WERI-Rb-1 (cell line): Measurements from ENCODE around the gene CAP2.

Source experiments
- DNase-seq: peaks from one replicate; pipeline ENCODE4 v3.0.0-alpha.2; 2020
- H3K27ac ChIP-seq: fragments of 250-450 bp; sonication (Bioruptor Pico); 2 replicates; pipeline ENCODE4 v1.5.1; 2020; ENCODE audit warnings: mild to moderate bottlenecking, moderate library complexity
- H3K27me3 ChIP-seq: fragments of 250-450 bp; sonication (Bioruptor Pico); 2 replicates; pipeline ENCODE4 v1.5.1; 2021; ENCODE audit warnings: mild to moderate bottlenecking, low read depth, moderate library complexity; ENCODE audit not compliant: insufficient read depth, severe bottlenecking
- H3K36me3 ChIP-seq: fragments of 250-450 bp; sonication (Bioruptor Pico); 2 replicates; pipeline ENCODE4 v1.5.1; 2020; ENCODE audit warnings: mild to moderate bottlenecking, moderate library complexity
- H3K4me3 ChIP-seq: 2 replicates; pipeline ENCODE4 v1.5.1; 2011; ENCODE audit warnings: low read depth, mild to moderate bottlenecking, control low read depth, low read length
- H3K9me3 ChIP-seq: fragments of 250-450 bp; sonication (Bioruptor Pico); 2 replicates; pipeline ENCODE4 v1.5.1; 2021; ENCODE audit warnings: mild to moderate bottlenecking, moderate library complexity; ENCODE audit not compliant: severe bottlenecking
- TF ChIP-seq, protein P1 (sequence below): IDR thresholded peaks from 2 replicates; pipeline ENCODE4 v1.5.1; 2011; ENCODE audit warnings: low read depth, mild to moderate bottlenecking, control low read depth, inconsistent platforms, low read length

CAP2 gene

DNA sequence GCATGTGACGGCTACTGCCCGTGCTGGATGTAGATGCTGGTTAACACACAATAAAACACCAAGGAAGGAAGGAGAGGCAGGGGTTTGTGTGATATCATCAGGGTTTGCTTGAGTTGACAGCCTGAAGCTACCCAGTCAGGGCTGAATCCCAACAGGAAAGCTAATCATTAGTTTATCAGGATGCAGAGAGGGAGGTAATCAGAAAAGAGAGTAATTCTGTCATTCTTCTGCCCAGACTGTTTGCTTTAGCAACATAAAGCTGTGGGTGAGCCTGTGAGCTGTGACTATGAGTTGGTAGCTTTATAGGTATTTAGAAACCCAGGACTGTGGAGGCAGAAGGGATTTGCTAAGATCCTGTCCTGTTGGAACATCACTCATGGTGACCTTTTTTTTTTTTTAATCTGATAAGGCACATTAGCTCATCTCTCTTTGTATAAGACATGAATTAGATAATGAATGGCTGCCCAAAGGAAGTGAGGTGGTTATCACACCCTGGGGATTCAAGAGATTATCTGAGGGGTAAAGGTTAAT is 79.3 kb downstream of the CAP2 start:
- Histone ChIP-seq H3K27me3 (no peaks in the 10 kb centered on the region), H3K27ac (peak overlapping the region; percentile 1; the same call in 1 of the 2 replicates), H3K36me3 (no peaks in the 10 kb centered on the region), H3K4me3 (no peak overlapping the region), H3K9me3 (no peaks in the 10 kb centered on the region)
- peak; percentile 72 for DNase-seq
- TF ChIP-seq, protein P1, sequence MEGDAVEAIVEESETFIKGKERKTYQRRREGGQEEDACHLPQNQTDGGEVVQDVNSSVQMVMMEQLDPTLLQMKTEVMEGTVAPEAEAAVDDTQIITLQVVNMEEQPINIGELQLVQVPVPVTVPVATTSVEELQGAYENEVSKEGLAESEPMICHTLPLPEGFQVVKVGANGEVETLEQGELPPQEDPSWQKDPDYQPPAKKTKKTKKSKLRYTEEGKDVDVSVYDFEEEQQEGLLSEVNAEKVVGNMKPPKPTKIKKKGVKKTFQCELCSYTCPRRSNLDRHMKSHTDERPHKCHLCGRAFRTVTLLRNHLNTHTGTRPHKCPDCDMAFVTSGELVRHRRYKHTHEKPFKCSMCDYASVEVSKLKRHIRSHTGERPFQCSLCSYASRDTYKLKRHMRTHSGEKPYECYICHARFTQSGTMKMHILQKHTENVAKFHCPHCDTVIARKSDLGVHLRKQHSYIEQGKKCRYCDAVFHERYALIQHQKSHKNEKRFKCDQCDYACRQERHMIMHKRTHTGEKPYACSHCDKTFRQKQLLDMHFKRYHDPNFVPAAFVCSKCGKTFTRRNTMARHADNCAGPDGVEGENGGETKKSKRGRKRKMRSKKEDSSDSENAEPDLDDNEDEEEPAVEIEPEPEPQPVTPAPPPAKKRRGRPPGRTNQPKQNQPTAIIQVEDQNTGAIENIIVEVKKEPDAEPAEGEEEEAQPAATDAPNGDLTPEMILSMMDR = no peak

DNA sequence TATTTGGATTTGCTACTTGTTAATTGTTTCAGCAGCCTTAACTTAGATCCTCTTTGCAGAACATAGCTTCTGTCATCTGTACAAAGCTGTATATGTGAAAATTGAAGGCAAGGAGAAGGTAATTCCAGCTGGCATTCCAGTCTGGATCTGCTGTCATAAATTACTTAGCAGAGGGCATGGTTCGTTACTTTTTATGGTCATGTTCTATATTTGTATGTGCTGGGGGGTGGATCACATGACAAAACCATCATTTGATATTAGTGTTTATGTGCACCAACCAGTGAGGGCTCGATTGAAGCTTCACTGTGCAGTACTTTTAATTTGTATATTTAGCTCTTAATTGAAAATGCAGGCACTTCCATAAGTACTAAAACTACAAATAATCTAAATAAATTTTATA is 80.2 kb downstream of the CAP2 start:
- H3K27me3 ChIP-seq = no peaks in the 10 kb centered on the region
- DNase-seq = no peak
- no peak overlapping the region for H3K27ac ChIP-seq
- H3K9me3 ChIP-seq = no peaks in the 10 kb centered on the region
- no peaks in the 10 kb centered on the region for H3K36me3 ChIP-seq
- no peak overlapping the region for H3K4me3 ChIP-seq
- TF ChIP-seq, protein P1 = no peak

DNA sequence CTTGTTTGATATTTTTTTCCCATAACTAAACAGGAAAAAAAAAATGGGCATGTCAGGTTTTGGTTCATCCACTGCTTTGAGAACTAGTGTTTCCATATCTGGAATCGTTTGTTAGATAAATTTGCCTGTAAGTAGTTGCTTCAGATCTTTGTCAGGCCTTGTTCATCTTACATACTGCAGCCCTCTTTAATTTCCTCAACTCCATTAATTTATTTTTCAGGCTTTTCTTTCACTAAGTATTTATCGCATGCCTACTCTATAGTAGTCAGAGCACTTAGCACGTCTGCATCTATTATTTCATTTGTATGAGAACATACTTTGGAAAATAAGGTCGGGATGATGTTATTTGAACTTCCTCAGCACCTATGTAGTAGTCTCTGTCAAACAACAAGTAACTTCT is 80.9 kb downstream of the CAP2 start:
- H3K36me3 ChIP-seq = no peaks in the 10 kb centered on the region
- TF ChIP-seq, protein P1 = no peak
- no peak for DNase-seq
- H3K27me3 ChIP-seq = no peaks in the 10 kb centered on the region
- no peaks in the 10 kb centered on the region for H3K9me3 ChIP-seq
- H3K4me3 ChIP-seq = no peak overlapping the region
- H3K27ac ChIP-seq = no peak overlapping the region

DNA sequence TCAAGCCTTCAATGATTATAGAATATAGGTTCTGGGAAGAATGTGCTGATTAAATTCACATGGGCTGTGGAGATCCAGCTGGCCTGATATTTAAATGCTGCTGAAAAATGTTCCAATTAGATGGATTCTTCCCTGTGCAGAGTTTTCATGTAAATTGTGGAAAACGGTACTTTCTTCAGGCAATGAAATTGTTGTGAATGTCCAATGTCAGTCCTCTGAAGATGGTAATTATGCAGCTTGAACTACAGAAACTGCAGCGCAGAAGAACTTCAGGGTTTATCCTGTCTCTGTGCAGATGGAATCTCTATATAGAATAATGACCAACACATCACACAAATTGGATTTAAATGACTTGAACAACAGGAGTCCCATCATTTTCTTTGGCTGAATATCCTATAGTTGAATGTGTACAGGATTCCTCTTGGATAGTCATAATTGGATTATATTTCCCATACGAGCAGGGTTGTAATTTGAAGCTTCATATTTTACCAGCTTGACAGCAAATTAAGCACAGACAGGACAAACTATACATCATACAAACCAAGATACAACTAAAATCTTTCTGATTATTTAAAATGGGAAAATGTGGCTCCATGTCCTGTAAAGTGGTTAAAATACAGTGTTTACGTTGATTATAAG is 82.3 kb downstream of the CAP2 start:
- TF ChIP-seq, protein P1 = no peak
- no peak overlapping the region for H3K27ac ChIP-seq
- no peak for DNase-seq
- no peaks in the 10 kb centered on the region for H3K36me3 ChIP-seq
- H3K4me3 ChIP-seq = no peak overlapping the region
- no peaks in the 10 kb centered on the region for H3K27me3 ChIP-seq
- no peaks in the 10 kb centered on the region for H3K9me3 ChIP-seq

DNA sequence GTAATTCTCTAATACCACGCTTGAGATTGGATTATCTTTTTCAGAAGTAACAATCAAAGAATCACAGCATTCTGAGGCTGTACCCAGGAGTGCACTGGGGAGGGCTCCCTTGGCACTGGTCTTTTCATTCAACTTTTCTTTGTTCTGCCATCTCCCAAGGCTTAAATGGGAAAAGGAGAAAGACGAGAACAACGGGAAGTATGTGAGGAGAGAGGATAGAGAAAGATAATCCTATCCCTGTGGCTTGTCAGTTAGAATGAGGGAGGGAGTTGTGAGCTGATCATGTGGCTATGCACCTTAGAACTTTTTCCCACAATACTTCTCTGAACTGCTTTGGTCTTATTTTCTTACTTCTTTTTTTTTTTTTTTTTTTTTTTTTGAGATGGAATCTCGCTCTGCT is 83.1 kb downstream of the CAP2 start:
- H3K27me3 ChIP-seq = no peaks in the 10 kb centered on the region
- no peaks in the 10 kb centered on the region for H3K36me3 ChIP-seq
- H3K9me3 ChIP-seq = no peaks in the 10 kb centered on the region
- 0 out of 2 replicates have a peak overlapping the region, but pooled peaks have one; percentile 10 for H3K27ac ChIP-seq
- TF ChIP-seq, protein P1 = no peak
- no peak overlapping the region for H3K4me3 ChIP-seq
- DNase-seq = no peak

DNA sequence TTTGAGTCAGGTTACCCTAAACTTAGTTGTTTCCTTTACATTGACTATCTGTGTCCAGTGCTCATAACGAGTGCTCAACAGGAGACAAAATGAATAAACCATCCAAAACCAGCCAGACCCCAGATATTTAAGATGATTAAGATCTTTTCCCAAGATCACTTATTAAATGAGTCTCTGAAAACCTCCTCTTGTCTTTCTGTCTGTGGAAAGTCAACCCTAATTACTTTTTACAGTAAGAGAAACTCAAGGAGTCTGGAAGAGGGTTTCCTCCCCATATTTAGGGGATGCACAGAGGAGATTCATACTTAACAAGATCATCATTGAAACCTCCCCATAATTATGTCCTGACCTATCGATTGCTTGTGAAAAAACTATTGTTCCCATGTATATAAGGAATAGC is 84.0 kb downstream of the CAP2 start:
- Histone ChIP-seq H3K4me3 (no peak overlapping the region), H3K9me3 (no peaks in the 10 kb centered on the region), H3K36me3 (no peaks in the 10 kb centered on the region), H3K27ac (no peak overlapping the region), H3K27me3 (no peaks in the 10 kb centered on the region)
- DNase-seq = no peak
- TF ChIP-seq, protein P1 = no peak
